Limb (tissue), 2 donors: Measurements from ENCODE around the gene APOL3.
"Not testable (repeated sequence)": the region's sequence is repeated elsewhere in the genome, so short reads cannot be mapped to it uniquely, and the experiment has no call there.

Source experiments
- DNase-seq, 2 donors: peaks; one replicate each; pipeline ENCODE4 v3.0.0-alpha.2; 2016; ENCODE audit errors: extremely low spot score in 2 of 2

APOL3 gene

DNA sequence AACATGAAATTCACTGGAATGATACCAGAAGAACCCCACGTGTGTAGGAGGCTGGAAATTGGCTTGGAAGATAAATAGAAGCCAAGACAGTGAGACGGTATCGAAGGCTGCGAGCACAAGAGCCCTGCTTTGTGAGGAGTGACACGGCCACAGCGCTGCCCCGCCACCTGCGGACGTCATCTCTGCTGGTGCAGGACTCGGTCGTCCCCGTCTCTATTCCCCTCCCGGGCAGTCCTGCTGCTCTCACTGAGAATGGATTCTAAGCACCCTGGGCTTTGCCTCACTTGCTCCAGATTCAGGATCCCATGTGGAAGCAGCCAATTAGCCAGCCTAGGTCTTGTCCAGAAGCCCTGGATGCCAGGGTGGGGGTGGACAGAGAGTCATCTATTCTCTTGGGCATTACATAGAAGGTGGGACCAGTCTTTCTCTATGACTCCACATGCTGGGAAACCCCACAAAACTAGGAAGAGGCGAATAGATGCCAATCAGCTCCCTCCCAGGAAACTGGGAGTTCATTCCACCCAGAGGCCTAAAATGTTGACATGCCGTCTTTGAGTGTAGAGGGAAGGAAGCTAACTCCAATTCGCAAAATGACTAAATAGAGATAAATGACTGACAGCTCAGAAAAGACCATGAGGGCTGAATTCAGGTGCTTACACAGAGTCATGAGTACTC is 25.1 kb downstream of the APOL3 start:
- DNase-seq = no peak

GRCh38 chr22:36134182-36134581 is 26.4 kb downstream of the APOL3 start:
- no peak for DNase-seq

DNA sequence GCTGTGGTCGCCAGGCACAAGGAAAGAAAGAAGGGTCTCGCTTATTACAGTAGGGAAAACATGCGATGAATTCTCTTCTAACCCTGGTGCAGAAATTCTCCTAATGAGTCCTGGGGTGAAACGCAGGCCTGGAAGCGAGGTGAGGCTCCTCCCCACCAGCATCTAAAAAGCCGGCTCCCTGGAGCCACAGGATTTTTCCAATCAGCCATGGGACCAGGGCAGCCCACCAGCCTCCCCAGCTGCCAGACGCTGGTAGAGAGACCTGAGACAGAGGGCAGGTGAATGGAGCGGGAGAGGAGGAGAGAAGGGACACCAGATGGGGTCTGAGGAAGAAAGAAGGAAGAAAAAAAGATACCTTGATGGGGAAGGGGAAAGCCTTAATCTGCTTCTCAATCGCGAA is 28.6 kb downstream of the APOL3 start:
- DNase-seq = no peak

GRCh38 chr22:36129486-36130388 is 30.8 kb downstream of the APOL3 start:
- no peak for DNase-seq

GRCh38 chr22:36129071-36129470 is 31.5 kb downstream of the APOL3 start:
- no peak for DNase-seq

- DNase-seq = no peak
These were observed 34.5 kb downstream of the APOL3 start for GRCh38 chr22:36125994-36126531.

DNA sequence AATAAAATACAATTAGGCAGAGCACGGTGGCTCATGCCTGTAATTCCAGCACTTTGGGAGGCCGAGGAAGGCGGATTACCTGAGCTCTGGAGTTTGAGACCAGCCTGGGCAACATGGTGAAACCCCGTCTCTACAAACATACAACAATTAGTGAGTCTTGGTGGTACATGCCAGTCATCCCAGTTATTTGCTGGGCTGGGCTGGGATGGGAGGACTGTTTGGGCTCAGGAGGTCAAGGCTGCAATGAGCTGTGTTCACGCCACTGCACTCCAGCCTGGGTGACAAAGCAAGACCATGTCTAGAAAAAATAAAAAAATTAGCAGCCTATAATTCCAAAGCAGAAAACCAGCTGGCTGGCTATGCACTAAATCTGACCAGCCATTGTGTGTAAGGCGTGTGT is 35.1 kb downstream of the APOL3 start:
- DNase-seq = no peak

DNA sequence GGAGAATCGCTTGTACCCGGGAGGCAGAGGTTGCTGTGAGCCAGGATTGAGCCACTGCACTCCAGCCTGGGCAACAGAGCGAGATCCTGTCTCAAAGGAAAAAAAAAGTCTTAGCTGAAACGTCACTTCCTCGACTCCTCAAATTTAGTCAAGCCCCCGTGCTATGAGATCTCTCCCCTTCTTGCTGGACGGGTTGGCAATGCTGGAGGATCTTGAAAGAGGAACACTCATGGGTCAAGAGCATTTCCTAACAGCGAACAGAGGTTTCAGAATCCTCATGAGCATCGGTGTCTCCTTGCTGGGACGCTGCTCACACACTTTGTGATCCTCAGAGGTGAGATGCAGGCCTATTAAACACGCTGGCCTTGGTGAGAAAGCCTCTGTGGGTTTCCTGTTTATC is 35.9 kb downstream of the APOL3 start:
- no peak for DNase-seq

DNA sequence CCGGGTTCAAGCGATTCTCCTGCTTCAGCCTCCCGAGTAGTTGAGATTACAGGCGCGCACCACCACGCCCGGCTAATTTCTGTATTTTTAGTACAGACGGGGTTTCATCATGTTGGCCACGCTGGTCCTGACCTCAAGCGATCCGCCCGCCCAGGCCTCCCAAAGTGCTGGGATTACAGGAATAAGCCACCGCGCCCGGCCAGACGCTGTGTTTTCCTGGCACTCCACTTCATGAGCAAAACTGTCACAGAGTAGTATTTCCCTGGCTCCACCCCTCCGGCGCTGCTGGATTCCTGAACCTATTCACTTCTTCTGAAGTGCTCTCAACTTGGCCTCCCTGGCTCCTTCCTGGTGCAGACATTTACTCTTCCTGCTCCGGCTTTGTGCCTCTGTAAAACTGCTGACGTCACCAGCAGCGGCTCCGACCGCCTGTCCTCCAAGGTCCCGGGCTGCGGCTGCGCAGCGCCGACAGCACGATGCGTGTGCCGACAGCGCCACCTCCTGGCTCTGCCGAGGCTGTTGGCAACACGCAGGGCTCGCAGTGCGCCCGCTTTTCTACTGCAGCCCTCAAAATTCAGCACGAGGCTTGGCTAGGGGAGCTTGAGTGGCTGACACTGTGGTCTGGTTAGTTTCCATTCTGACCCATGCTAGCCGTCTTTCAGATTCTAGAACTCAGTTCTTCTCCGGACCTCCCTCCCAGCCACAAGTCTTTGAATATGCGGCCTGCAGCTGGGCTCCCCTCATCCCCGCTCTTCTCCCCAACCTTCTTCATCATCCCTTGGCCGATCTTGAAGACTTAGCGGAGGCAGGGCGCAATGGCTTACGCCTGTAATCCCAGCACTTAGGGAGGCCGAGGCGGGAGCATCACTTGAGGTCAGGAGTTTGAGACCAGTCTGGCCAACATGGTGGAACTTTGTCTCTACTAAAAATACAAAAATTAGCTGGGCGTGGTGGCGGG is 36.6 kb downstream of the APOL3 start:
- peak; percentile 94 to 97 for DNase-seq

GRCh38 chr22:36120621-36121351 is 39.8 kb downstream of the APOL3 start:
- DNase-seq = not testable (repeated sequence)

- DNase-seq = no peak
These were observed 43.5 kb downstream of the APOL3 start for GRCh38 chr22:36117053-36117554.

DNA sequence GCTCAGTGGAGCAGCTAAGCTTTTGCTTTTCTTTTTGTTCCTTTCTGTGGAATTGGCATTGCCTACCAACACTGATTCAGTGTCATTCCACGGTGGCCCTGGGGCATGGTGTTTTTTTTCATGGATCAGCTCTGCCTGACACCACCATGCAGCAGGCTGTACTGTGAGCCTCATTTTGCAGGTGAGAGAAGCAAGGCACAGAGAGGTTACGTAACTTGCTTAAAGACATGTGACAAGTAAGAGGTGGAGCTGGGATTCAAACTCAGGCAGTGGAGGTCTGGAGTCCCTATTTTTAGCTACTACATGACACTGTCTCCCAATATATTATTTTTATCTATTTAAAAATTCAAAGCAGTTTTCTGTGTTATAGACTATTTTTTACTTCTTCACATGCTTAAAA is 44.4 kb downstream of the APOL3 start:
- no peak for DNase-seq

DNA sequence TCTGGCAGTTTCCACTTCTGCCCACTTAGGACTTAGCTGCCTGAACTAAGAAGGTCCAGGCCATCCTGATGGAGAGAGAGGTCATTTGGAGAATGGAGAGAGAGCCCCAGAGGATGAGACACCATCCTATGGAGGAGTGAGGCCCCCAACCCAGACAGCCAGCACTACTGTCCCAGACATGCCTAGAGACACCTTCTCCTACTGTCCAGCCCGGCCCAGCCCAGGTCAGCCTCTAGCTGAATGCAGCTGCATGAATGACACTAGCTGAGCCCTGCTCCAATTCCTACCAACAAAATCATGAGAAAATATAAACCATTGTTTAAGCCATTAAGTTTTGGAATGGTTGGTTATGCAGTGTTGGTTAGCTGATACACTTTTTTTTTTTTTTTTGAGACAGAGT is 47.4 kb downstream of the APOL3 start:
- DNase-seq = no peak

- no peak for DNase-seq
These were observed 49.2 kb downstream of the APOL3 start for GRCh38 chr22:36111316-36111715.

DNA sequence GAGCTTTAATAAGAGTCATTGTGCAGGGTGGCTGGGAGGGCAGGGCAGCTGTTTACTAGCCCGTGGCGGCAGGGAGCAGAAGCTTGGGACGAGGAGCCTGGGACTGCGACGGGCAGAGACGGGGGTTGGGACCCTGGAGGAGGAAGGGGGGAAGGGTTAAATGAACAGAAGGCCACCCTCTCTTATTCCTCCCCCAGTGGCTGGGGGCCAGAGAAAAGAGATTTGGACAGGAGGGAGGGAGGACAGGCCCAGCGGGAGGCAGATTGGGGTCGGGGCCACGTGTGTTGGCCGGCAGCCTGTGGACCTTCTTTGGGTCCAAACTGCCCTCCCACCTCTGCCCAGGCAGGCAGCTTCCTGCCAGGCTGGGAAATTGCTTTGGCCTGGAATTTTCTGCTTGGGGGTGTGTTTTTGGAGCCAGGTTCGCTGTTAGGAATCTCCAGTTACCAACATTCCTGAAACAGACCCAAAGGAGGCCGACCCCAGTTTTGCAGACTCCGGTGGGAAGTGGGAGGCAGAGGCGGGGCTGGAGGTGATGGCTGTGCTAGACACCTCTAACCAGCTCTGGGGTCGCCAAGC is 50.2 kb downstream of the APOL3 start:
- peak; percentile 33 to 58 for DNase-seq

GRCh38 chr22:36107436-36107835 is 53.1 kb downstream of the APOL3 start:
- no peak for DNase-seq

- DNase-seq = no peak
These were observed 53.6 kb downstream of the APOL3 start for GRCh38 chr22:36106910-36107309.

DNA sequence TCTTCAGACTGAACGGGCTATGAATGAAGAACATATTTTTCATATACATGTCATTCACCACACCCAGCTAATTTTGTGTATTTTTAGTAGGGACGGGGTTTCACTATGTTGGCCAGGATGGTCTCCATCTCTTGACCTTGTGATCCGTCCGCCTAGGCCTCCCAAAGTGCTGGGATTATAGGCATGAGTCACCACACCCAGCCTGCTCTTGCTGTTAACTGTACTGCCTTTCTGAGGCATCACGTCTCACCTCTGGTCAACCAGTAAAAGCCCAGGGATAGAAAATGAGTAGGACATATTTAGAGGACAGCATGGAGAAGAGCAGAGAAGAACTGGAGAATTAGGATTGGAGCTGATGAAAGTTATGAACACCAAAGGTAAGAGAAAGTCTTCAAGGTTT is 55.6 kb downstream of the APOL3 start:
- DNase-seq = no peak

- DNase-seq = no peak
These were observed 56.1 kb downstream of the APOL3 start for GRCh38 chr22:36104435-36104834.

DNA sequence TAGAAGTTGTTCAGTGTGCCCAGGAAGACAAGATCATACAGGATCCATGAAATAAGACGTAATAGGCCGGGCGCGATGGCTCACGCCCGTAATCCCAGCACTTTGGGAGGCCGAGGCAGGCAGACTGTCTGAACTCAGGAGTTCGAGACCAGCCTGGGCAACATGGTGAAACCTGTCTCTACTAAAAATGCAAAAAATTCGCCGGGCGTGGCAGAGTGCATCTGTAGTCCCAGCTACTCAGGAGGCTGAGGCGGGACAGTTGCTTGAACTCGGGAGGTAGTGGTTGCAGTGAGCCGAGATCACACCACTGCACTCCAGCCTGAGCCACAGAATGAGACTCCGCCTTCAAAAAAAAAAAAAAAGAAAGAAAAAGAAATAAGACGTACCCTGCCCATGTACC is 56.7 kb downstream of the APOL3 start:
- DNase-seq = no peak
